Skeletal muscle satellite cell (primary cell): ENCODE measurements around the gene FLT1.

Source experiments
- H3K27me3 ChIP-seq: 2 replicates; pipeline ENCODE4 v1.7.0; 2013; ENCODE audit warnings: low read length; ENCODE audit not compliant: control insufficient read depth, insufficient read depth
- H3K36me3 ChIP-seq: 2 replicates; pipeline ENCODE4 v1.7.0; 2013; ENCODE audit warnings: mild to moderate bottlenecking, control low read depth, low read length; ENCODE audit not compliant: insufficient read depth
- H3K4me1 ChIP-seq: 2 replicates; pipeline ENCODE4 v1.7.0; 2013; ENCODE audit warnings: low read length; ENCODE audit not compliant: control insufficient read depth, insufficient read depth
- H3K4me2 ChIP-seq: 2 replicates; pipeline ENCODE4 v1.7.0; 2013; ENCODE audit warnings: mild to moderate bottlenecking, low read length
- H3K4me3 ChIP-seq: 2 replicates; pipeline ENCODE4 v1.7.0; 2013; ENCODE audit warnings: low read length
- H3K9ac ChIP-seq: 2 replicates; pipeline ENCODE4 v1.7.0; 2013; ENCODE audit warnings: mild to moderate bottlenecking, low read depth, low read length, moderate library complexity
- H3K9me3 ChIP-seq: replicated peaks from 2 replicates; pipeline ENCODE4 v1.7.0; 2013; ENCODE audit warnings: mild to moderate bottlenecking, control low read depth, low read length

Gene FLT1

GRCh38 chr13:28467034-28467433, 27.9 kb downstream of the FLT1 start:
- Histone ChIP-seq H3K4me1 (peaks cover 8% of the 10 kb centered on the region), H3K4me3 (no peak overlapping the region), H3K9ac (no peak overlapping the region), H3K9me3 (no peaks in the 10 kb centered on the region), H3K27me3 (peaks cover 6% of the 10 kb centered on the region), H3K36me3 (no peaks in the 10 kb centered on the region), H3K4me2 (no peak overlapping the region)

DNA sequence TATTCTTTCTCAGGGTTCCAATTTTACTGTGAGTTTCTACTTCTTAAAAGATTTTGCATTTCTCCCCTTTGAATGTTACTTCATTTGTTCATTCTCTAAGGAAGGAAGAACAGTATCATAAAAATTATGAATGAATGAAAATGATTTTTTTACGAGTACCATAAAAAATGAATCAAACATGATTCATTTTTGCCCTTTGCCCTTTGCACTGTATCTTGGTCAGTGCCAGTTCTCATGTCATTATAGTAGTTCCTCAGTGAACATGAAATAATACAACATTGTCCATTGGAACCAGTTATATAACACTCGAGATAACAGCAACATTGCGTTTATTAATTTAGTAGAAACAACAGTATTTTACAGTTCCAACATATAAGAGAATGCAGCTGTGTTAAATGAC, 28.8 kb downstream of the FLT1 start:
- peaks cover 6% of the 10 kb centered on the region for H3K27me3 ChIP-seq
- H3K4me3 ChIP-seq: no peak overlapping the region
- H3K4me1 ChIP-seq: peaks cover 8% of the 10 kb centered on the region
- no peaks in the 10 kb centered on the region for H3K36me3 ChIP-seq
- H3K4me2 ChIP-seq: no peak overlapping the region
- H3K9me3 ChIP-seq: no peaks in the 10 kb centered on the region
- H3K9ac ChIP-seq: no peak overlapping the region

GRCh38 chr13:28464861-28465460, 30.0 kb downstream of the FLT1 start:
- no peak overlapping the region for H3K4me3 ChIP-seq
- no peak overlapping the region for H3K9ac ChIP-seq
- H3K4me2 ChIP-seq: no peak overlapping the region
- H3K36me3 ChIP-seq: no peaks in the 10 kb centered on the region
- H3K27me3 ChIP-seq: peaks cover 5% of the 10 kb centered on the region
- peaks cover 8% of the 10 kb centered on the region for H3K4me1 ChIP-seq
- no peaks in the 10 kb centered on the region for H3K9me3 ChIP-seq

DNA sequence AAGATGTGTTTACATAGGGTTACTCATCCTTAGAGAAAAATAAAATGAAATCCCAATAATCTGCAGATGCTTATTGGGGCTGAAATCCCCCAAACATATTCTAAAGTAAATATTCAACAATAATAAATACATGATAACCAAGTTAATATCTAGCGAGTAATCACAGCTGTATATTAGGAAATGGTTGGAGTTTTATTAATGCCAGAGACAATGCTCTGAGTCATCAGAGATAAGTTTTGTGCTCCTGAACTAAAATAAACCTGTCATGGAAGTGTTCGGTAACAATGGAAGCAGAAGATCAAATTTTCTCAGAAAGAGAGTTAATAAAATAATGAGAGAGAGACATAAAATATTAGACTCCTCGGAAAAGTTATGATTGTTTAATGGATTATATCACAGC, 31.4 kb downstream of the FLT1 start:
- no peak overlapping the region for H3K4me2 ChIP-seq
- no peak overlapping the region for H3K4me3 ChIP-seq
- H3K27me3 ChIP-seq: peaks cover 9% of the 10 kb centered on the region
- no peaks in the 10 kb centered on the region for H3K36me3 ChIP-seq
- H3K9ac ChIP-seq: no peak overlapping the region
- peaks cover 8% of the 10 kb centered on the region for H3K4me1 ChIP-seq
- no peaks in the 10 kb centered on the region for H3K9me3 ChIP-seq

DNA sequence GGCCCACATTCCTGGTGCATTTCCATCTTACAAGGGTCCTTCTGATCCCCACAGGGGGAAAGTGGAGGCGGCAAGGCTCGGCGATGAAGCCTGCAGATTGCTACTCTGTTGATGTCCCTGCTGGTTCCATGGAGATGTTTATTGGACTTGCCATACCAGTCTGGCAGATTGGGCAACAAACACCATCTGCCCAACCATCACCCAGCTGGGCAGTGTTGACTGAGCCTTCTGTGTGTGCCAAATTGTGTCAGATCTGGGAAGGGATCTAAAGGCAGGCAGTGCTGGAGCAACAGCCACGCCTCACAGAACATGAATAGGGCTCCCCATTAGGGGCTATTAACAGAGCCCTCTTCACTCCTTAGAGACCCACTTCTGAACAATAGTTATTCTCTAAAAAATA, 35.0 kb downstream of the FLT1 start:
- H3K4me3 ChIP-seq: no peak overlapping the region
- H3K27me3 ChIP-seq: peaks cover 23% of the 10 kb centered on the region
- H3K4me2 ChIP-seq: no peak overlapping the region
- H3K9ac ChIP-seq: no peak overlapping the region
- H3K9me3 ChIP-seq: no peaks in the 10 kb centered on the region
- no peaks in the 10 kb centered on the region for H3K4me1 ChIP-seq
- H3K36me3 ChIP-seq: no peaks in the 10 kb centered on the region

DNA sequence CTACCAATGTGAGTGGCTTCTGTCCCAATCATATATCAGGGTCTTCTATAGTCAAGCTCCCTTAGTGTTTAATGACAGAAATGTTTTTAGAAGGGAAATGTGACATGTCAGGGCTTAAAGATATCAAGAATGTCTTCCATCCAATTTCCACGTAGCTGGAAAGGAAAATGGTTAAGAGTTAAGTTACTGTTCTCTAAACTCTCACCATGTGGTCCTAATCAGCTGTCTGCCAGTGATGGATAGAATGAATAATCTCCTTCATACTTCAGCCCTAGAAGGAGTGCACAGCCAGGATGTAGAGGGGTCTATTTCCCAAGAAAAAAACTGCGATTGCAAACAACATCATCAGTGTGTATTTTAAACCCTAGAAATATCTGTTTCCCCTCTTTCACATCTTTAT, 36.3 kb downstream of the FLT1 start:
- H3K4me2 ChIP-seq: no peak overlapping the region
- H3K4me1 ChIP-seq: no peaks in the 10 kb centered on the region
- H3K4me3 ChIP-seq: no peak overlapping the region
- no peak overlapping the region for H3K9ac ChIP-seq
- H3K27me3 ChIP-seq: peaks cover 28% of the 10 kb centered on the region
- no peaks in the 10 kb centered on the region for H3K36me3 ChIP-seq
- H3K9me3 ChIP-seq: no peaks in the 10 kb centered on the region

DNA sequence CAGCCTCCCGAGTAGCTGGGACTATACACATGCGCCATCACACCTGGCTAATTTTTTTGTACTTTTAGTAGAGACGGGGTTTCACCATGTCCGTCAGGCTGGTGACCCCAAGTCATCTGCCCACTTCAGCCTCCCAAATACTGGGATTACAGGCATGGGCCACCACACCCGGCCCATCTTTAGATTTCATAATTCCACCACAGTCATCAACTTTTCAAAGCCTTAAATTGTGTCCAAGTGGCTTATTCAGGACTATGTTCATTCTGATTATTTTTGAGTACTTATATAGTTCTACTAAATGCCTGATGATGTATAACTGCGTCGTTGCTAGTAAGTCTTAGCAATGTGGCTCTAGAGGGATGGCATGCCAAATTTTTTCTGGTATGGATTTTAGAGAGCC, 36.9 kb downstream of the FLT1 start:
- no peak overlapping the region for H3K4me3 ChIP-seq
- no peak overlapping the region for H3K4me2 ChIP-seq
- peaks cover 28% of the 10 kb centered on the region for H3K27me3 ChIP-seq
- H3K9ac ChIP-seq: no peak overlapping the region
- no peaks in the 10 kb centered on the region for H3K4me1 ChIP-seq
- H3K9me3 ChIP-seq: no peaks in the 10 kb centered on the region
- no peaks in the 10 kb centered on the region for H3K36me3 ChIP-seq

GRCh38 chr13:28457521-28457920, 37.4 kb downstream of the FLT1 start:
- no peaks in the 10 kb centered on the region for H3K36me3 ChIP-seq
- no peak overlapping the region for H3K9ac ChIP-seq
- H3K4me2 ChIP-seq: no peak overlapping the region
- H3K9me3 ChIP-seq: no peaks in the 10 kb centered on the region
- peaks cover under 1% of the 10 kb centered on the region for H3K4me1 ChIP-seq
- peaks cover 28% of the 10 kb centered on the region for H3K27me3 ChIP-seq
- H3K4me3 ChIP-seq: no peak overlapping the region

DNA sequence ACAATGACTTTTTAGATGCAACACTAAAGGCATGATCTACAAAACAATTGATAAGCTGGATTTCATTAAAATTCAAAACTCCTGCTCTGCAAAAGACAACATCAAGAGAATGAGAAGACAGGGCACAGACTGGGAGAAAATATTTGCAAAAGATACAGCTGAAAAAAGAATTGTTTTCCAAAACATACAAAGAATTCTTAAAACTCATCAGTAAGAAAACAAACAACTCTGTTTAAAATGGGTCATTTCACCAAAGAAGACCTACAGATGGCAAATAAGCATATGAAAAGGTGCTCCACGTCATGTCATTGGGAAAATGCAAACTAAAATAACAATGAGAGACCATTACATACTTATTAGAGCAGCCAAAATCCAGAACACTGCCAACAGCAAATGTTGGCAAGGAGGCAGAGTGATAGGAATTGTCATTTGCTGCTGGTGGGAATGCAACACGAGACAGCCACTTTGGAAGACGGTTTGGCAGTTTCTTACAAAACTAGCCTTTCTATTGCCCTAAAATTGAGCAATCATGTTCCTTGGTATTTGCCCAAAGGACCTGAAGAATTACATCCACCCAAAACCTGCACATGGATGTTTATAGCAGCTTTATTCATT, 39.2 kb downstream of the FLT1 start:
- H3K9me3 ChIP-seq: no peaks in the 10 kb centered on the region
- H3K4me3 ChIP-seq: no peak overlapping the region
- H3K4me1 ChIP-seq: peaks cover 9% of the 10 kb centered on the region

GRCh38 chr13:28452755-28453154, 42.2 kb downstream of the FLT1 start:
- Histone ChIP-seq H3K4me3 (no peak overlapping the region), H3K4me2 (no peak overlapping the region), H3K9ac (no peak overlapping the region), H3K4me1 (peaks cover 9% of the 10 kb centered on the region), H3K36me3 (no peaks in the 10 kb centered on the region), H3K9me3 (no peaks in the 10 kb centered on the region), H3K27me3 (peaks cover 35% of the 10 kb centered on the region)

More for the DNA sequence above, 39.2 kb downstream of the FLT1 start:
- Histone ChIP-seq H3K4me2 (no peak overlapping the region), H3K9ac (no peak overlapping the region), H3K27me3 (peaks cover 32% of the 10 kb centered on the region), H3K36me3 (no peaks in the 10 kb centered on the region)

GRCh38 chr13:28451482-28452217, 43.3 kb downstream of the FLT1 start:
- Histone ChIP-seq H3K4me2 (peak overlapping the region; percentile 80), H3K36me3 (no peaks in the 10 kb centered on the region), H3K9me3 (no peaks in the 10 kb centered on the region), H3K4me1 (peaks cover 9% of the 10 kb centered on the region), H3K27me3 (peaks cover 28% of the 10 kb centered on the region), H3K4me3 (peak overlapping the region; percentile 62), H3K9ac (no peak overlapping the region)
